ENCODE results near the gene AMMECR1. TPM values are rescaled to one million over a fixed set of nuclear protein-coding genes. Genes with fewer than 3 reads are reported as not detected.
"Not testable (repeated sequence)": the region's sequence is repeated elsewhere in the genome, so short reads cannot be mapped to it uniquely, and the experiment has no call there.

The AMMECR1 gene
- total RNA-seq, 1 donor from 2014 or later, result 3.0 TPM

DNA sequence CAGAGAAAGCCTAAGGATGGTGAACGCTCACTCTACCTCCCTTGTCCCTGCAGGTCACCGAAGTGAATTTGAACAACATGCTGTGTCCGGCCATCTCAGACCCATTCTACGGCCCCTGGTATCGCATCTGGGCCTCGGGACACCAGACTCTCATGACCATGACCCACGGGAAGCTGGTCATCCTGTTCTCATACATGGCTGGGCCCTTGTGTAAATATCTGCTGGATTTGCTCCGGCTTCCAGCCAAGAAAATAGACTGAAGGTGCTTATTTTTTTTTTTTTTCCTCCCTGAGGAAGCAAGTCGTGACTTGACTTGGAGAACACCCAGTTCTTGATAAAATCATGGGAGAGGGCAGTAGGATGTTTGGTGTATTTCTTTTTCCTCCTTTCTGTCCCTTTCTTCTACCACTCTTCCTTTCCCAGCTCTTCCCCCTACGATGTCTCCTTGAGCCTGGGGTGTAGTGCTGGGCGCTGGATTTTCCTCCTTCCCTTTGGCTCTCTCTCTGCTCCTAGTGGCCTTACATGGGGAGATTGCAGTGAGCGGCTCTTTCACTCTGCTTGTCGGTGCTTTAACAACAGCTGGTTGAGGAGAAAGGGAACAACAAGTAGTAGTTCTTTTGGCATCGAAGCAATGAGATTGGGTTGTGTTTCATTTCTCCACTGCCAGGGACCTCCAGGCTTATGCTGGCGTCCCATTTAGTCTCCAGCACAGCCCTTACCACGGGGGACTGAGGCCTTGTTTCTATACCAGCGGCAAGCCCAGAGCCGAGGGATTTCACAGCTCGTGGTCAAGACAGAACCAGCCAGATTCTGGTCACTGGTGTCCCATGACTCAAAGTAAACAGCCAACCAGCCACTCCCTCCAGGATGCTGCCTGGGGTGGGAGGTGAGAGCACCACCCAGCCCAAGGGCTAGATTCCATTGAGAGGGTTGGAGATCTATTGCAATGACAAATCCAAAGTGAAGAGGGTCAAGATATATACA, 144.4 kb downstream of the AMMECR1 start:
- ATAC-seq (no peak), DNase-seq (ENCODE audit: low spot score) (no peak)

DNA sequence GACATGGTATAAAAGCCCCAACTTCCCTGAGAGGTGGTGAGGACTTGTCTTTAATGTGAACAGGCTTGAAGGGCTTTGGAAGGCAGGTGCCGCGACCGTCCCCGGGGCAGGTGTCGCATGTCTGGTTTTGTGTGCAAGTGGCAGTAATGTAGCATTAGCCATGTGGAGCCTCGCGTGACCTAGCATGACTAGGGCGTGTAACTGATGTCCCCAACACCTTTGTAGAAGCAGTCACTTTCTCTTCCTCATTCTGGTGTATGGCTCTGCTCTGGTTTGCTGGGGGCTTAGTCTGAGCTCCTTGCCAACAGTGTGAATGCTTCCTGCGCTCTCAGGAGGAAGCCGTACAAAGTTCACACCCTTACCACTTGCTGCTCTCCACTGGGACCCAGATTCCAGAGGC, 145.7 kb downstream of the AMMECR1 start:
- no peak for ATAC-seq
- DNase-seq (ENCODE audit: low spot score), result no peak

DNA sequence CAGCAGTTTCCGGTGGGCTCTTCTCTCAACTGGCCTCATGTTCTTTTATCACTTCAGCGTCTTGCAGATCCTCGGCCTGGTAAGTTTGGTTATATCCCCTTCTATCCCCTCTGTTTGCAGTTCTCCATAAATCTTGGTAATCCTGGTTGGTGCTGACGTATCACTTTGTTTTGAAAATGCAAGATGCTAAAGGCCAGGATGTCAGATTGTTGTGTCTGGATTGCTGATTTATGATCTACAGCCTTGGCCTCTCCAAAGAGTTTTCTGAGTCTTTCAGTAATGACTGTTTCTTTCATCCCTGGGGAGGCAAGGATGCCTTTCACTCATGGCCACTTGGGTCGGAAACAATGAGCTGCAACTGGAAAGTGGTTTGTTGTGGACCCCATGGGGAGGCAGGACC, 146.4 kb downstream of the AMMECR1 start:
- DNase-seq (ENCODE audit: low spot score) (no peak), ATAC-seq (no peak)

GRCh38 chrX:110170029-110170428, 147.9 kb downstream of the AMMECR1 start:
- ATAC-seq, result no peak
- DNase-seq (ENCODE audit: low spot score), result no peak

DNA sequence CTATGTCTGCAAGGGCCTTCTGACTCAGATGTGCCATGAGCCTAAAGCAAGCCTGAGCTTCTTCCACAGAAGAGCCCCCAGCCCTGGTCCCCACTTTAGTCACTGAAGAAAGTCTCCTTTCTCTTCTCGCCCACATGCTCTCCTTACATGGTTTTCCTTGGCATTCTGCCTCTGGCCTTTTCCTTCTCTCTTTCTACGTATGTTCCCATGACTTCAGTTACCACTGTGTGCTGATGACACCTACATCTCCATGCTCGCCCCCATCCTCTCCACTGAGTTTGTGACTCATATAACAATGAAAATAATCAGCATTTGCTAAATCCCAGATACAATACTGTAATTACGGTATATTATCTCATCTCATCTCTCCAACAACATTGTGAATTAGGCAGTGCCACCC, 149.3 kb downstream of the AMMECR1 start:
- ATAC-seq (no peak), DNase-seq (ENCODE audit: low spot score) (no peak)

DNA sequence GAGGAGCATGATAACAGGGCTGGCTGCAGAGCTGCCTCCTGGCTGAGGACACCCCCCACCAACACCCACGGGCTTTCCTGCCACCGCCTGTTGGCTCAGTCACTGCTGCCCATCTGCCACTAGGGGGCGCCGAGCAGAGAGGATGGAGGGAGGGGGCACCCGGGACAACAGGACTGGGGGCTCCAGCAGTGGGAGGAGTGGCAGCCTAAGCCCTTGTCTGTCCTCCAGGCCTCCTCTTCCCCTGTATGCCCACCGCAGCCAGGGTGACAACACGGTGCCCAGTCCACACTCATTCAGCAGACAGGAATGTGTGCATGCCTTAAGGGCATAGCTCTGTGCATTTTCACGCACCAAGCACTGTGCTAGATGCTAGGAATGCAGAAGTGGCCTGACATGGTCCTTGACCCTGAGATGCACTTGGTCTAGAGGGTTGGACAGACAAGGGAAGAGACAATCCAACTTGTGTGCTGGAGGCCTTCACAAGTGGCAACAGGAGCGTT, 149.9 kb downstream of the AMMECR1 start:
- ATAC-seq (peak; percentile 51), DNase-seq (ENCODE audit: low spot score) (no peak)

DNA sequence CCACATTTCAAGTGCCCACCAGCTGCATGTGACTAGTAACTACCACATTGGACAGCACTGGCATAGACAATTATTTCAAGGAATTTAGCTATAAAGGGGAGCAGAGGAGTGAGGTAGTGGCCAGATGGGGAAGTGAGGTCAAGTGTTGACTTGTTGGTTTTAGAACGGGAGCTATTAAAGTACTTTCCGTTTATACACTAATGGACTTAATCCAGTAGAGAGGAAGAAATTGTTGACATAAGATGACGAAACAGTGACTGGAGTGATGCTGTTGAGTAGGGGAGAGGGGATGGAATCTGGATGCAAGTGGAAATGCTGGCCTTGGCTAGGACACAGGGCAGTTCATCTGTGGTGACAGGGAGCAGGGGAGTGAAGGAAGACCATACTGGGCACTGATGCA, 154.4 kb downstream of the AMMECR1 start:
- ATAC-seq (no peak), DNase-seq (ENCODE audit: low spot score) (no peak)

GRCh38 chrX:110162867-110163266, 155.0 kb downstream of the AMMECR1 start:
- no peak for DNase-seq (ENCODE audit: low spot score)
- ATAC-seq, result no peak

- no peak for ATAC-seq
- DNase-seq (ENCODE audit: low spot score), result no peak
These were observed 155.8 kb downstream of the AMMECR1 start for GRCh38 chrX:110162131-110162530.

DNA sequence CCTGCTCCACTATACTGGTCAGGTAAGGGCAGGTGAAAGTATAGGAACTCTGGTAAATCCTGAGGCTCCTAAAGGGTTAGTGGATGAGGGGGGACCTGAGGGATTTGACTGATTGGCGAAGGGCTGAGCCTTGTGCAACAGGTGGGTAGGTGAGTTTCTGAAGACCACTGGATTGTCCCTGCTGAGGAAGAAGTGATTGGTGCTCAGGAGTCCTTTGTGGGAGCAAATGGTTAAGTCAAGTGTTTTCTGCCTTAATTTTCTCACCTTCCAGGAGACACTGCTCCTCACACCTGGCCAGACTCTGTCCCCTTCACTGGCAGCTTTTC, 156.6 kb downstream of the AMMECR1 start:
- no peak for DNase-seq (ENCODE audit: low spot score)
- no peak for ATAC-seq

DNA sequence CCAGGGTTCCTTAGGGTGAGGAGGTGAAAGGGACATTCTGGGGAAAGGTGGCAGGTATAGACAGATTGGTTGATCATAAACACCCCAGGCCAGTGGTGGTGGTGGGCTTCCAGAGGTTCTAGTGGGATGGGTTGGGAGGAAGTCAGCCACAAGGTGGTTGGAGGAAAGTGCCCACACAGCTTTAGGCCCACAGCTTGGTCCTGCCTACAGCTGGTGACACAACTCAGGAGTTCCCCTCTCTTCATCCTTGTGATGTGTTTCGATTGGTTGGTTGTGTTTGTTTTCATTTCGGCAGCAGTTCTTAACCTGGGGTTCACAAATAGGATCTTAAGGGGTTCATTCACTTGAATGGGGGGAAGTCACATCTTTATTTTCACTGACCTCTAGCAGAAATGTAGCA, 158.0 kb downstream of the AMMECR1 start:
- no peak for DNase-seq (ENCODE audit: low spot score)
- ATAC-seq, result no peak

DNA sequence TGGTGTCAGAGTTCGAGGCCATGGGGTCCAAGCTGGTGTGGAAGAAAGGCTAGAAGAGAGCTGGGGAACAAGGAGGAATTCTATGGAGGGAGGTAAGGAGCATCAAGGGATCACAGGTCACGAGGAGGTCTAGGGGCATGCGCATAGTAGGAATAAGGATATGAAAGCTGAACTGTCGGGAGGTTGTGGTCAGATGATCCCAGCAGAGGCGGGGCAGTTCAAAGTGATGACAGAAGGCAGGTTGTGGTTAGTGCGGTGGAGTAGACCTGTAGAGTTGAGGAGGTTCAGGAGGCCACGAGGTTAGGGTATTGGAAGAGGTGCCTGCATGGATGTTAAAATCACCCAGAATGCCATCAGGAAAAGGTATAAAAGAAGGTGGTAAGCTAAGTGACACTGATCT, 158.7 kb downstream of the AMMECR1 start:
- no peak for DNase-seq (ENCODE audit: low spot score)
- ATAC-seq, result no peak

DNA sequence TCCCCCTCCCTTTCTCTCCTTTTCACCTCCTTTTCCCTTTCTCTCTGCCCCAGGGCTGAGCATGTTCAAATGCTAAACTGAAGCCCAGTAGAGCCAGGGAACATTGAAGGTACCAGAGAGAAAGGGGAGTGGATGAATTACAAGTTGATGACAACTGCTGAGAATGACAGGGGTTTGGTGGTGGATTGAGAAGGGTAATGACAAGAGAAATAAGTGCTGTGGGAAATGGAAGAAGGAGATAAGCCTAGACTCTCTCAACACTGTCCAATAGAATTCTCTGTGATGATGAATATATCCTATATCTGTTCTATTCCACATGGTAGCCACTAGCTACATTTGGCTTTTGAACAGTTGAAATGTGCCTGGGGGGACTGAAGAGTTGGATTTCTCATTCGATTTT, 160.4 kb downstream of the AMMECR1 start:
- no peak for ATAC-seq
- DNase-seq (ENCODE audit: low spot score), result no peak

- no peak for ATAC-seq
These were observed 161.6 kb downstream of the AMMECR1 start for GRCh38 chrX:110156167-110156754.

GRCh38 chrX:110155759-110156158, 162.1 kb downstream of the AMMECR1 start:
- ATAC-seq (no peak), DNase-seq (ENCODE audit: low spot score) (no peak)

More at GRCh38 chrX:110156167-110156754, 161.6 kb downstream of the AMMECR1 start:
- DNase-seq (ENCODE audit: low spot score), result no peak

DNA sequence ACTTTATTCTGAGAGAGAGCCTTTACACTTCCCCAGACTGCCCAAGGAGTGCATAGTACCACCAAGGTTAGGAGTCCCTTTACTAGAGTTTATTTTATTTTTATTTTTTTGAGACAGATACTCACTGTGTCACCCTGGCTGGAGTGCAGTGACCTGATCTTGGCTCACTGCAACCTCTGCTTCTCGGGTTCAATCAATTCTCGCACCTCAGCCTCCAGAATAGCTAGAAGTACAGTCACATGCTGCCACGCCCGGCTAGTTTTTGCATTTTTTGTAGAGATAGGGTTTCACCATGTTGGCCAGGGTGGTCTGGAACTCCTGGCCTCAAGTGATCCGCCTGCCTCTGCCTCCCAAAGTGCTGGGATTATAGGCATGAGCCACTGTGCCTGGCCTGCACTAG, 163.6 kb downstream of the AMMECR1 start:
- not testable (repeated sequence) for DNase-seq (ENCODE audit: low spot score); ATAC-seq

- no peak for ATAC-seq
- DNase-seq (ENCODE audit: low spot score), result no peak
These were observed 164.0 kb downstream of the AMMECR1 start for GRCh38 chrX:110153896-110154295.

GRCh38 chrX:110153244-110153643, 164.6 kb downstream of the AMMECR1 start:
- no peak for ATAC-seq

GRCh38 chrX:110146521-110146920, 171.4 kb downstream of the AMMECR1 start:
- DNase-seq (ENCODE audit: low spot score), result peak; percentile 44
- ATAC-seq, result peak; percentile 94

More at GRCh38 chrX:110153244-110153643, 164.6 kb downstream of the AMMECR1 start:
- no peak for DNase-seq (ENCODE audit: low spot score)

- ATAC-seq (peak; percentile 80), DNase-seq (ENCODE audit: low spot score) (no peak)
These were observed 172.0 kb downstream of the AMMECR1 start for GRCh38 chrX:110145854-110146253.

DNA sequence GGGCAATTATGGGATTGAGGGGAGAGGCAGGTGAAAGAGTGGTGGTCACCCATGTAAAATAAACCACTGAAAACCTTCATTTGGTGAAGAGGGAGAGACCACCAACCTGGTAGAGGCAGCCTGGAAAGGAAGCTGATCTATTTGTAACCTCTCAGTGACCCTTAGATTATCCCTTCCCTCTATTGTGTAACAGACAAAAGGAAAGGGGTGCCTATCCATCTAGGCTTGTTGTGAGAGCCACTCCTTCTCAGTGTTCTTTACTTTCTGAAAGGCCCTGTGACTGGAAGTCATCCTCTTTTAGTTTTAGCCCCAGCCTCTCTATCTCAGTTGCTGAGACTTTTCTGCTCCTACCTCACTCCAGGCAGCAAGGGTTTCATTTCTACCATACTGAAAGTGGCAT, 172.6 kb downstream of the AMMECR1 start:
- DNase-seq (ENCODE audit: low spot score) (no peak), ATAC-seq (no peak)
